ENCODE results near the gene TCF12. TPM values are rescaled to one million over a fixed set of nuclear protein-coding genes. Genes with fewer than 3 reads are reported as not detected.

Gene TCF12
- total RNA-seq, 1 experiment from 2014 or later: 102 TPM

- DNase-seq (ENCODE audit: low read depth, low spot score): no peak
- Histone ChIP-seq H3K27me3 (ENCODE audit: control insufficient read depth, insufficient read depth, low read length) (no peaks in the 10 kb centered on the region), H3K4me1 (ENCODE audit: control insufficient read depth, insufficient read depth, low read length) (no peaks in the 10 kb centered on the region; the same call in 1 of the 2 replicates), H3K27ac (ENCODE audit: low read length) (no peak overlapping the region), H3K36me3 (ENCODE audit: control insufficient read depth, insufficient read depth, low read length) (no peaks in the 10 kb centered on the region), H3K4me3 (ENCODE audit: low read depth in 2 of 2, low read length in 2 of 2) (no peak overlapping the region), H3K9me3 (ENCODE audit: control insufficient read depth, insufficient read depth, low read depth, low read length) (no peaks in the 10 kb centered on the region)
- no TSS peak for BruUV-seq (replicated peaks)
- ChIA-PET CTCF (no interaction called here), POLR2A (no interaction called here)
- TF ChIP-seq TCF7L2 (IDR thresholded peaks at IDR 0.05; ENCODE audit: low read depth, low read length) (no peak), REST (IDR thresholded peaks at IDR 0.05; ENCODE audit: insufficient read depth in 1 of 2, low read depth in 2 of 2, low read length in 1 of 2) (no peak), SIN3A (IDR thresholded peaks at IDR 0.05; ENCODE audit: borderline replicate concordance, insufficient read depth, low read depth, low read length) (no peak), POLR2AphosphoS5 (IDR thresholded peaks at IDR 0.05; ENCODE audit: low read depth, low read length) (no peak), CTCF (IDR thresholded peaks at IDR 0.05) (no peak)
- in situ Hi-C loops (cut with HindIII; ENCODE audit: low pct_unique_long_range_greater_than_20kb, low sequenced_read_pairs) (no loop called here), intact Hi-C loops (cut with micrococcal nuclease; ENCODE audit: unreplicated experiment) (no loop called here)
- no peak for ATAC-seq
Observed at GRCh38 chr15:57223887-57224286, 305.4 kb downstream of the TCF12 start.

GRCh38 chr15:57224664-57225063, 306.2 kb downstream of the TCF12 start:
- ChIA-PET POLR2A (no interaction called here), CTCF (no interaction called here)
- no peaks in the 10 kb centered on the region; the same call in 1 of the 2 replicates for H3K4me1 ChIP-seq (ENCODE audit: control insufficient read depth, insufficient read depth, low read length)
- DNase-seq (ENCODE audit: low read depth, low spot score) (no peak), ATAC-seq (no peak)
- H3K36me3 ChIP-seq (ENCODE audit: control insufficient read depth, insufficient read depth, low read length): no peaks in the 10 kb centered on the region
- H3K27ac ChIP-seq (ENCODE audit: low read length): no peak overlapping the region
- H3K9me3 ChIP-seq (ENCODE audit: control insufficient read depth, insufficient read depth, low read depth, low read length): no peaks in the 10 kb centered on the region
- H3K4me3 ChIP-seq (ENCODE audit: low read depth in 2 of 2, low read length in 2 of 2): no peak overlapping the region
- in situ Hi-C loops (cut with HindIII; ENCODE audit: low pct_unique_long_range_greater_than_20kb, low sequenced_read_pairs): no loop called here
- no TSS peak for BruUV-seq (replicated peaks)
- H3K27me3 ChIP-seq (ENCODE audit: control insufficient read depth, insufficient read depth, low read length): no peaks in the 10 kb centered on the region
- intact Hi-C loops (cut with micrococcal nuclease; ENCODE audit: unreplicated experiment): no loop called here
- TF ChIP-seq TCF7L2 (IDR thresholded peaks at IDR 0.05; ENCODE audit: low read depth, low read length) (no peak), SIN3A (IDR thresholded peaks at IDR 0.05; ENCODE audit: borderline replicate concordance, insufficient read depth, low read depth, low read length) (no peak), POLR2AphosphoS5 (IDR thresholded peaks at IDR 0.05; ENCODE audit: low read depth, low read length) (no peak), REST (IDR thresholded peaks at IDR 0.05; ENCODE audit: insufficient read depth in 1 of 2, low read depth in 2 of 2, low read length in 1 of 2) (no peak), CTCF (IDR thresholded peaks at IDR 0.05) (no peak)
